Measurements from ENCODE around the gene TERT. TPM values are rescaled to one million over a fixed set of nuclear protein-coding genes. Genes with fewer than 3 reads are reported as not detected.

Gene TERT
- total and polyA plus RNA-seq, 2 of the 4 experiments (the other 2 are of a cell fraction): not detected

- Histone ChIP-seq H3K23ac (ENCODE audit: low read depth, low read length) (no peak overlapping the region), H3K14ac (replicated peaks; ENCODE audit: low read depth, low read length) (no peak overlapping the region), H3K36me3 (ENCODE audit: control insufficient read depth, insufficient read depth, low read length) (no peaks in the 10 kb centered on the region), H2BK20ac (ENCODE audit: low read depth, low read length) (no peak overlapping the region), H3K4me2 (ENCODE audit: low read depth, low read length) (no peak overlapping the region), H4K91ac (ENCODE audit: insufficient read depth, low read depth, low read length) (no peak overlapping the region), H3K9me3 (ENCODE audit: control insufficient read depth, insufficient read depth, low read length) (peaks cover 52% of the 10 kb centered on the region), H3K9me1 (ENCODE audit: insufficient read depth, low read length) (no peaks in the 10 kb centered on the region), H2AK5ac (ENCODE audit: low read depth, low read length) (no peak overlapping the region), H3K4ac (ENCODE audit: low read depth, low read length) (no peak overlapping the region), H2AK9ac (replicated peaks; ENCODE audit: low read depth, low read length, poor library complexity) (no peak overlapping the region), H4K20me1 (ENCODE audit: insufficient read depth, low read length) (no peaks in the 10 kb centered on the region), H4K5ac (ENCODE audit: low read depth, low read length) (no peak overlapping the region), H3K56ac (ENCODE audit: extremely low read depth, insufficient read depth, low read length) (no peak overlapping the region), H2BK15ac (ENCODE audit: low read depth, low read length) (no peak overlapping the region), H3K4me3 (ENCODE audit: insufficient read depth, low read depth, low read length) (no peak overlapping the region), H2BK120ac (ENCODE audit: low read depth, low read length) (no peak overlapping the region), H3K27me3 (ENCODE audit: control insufficient read depth, insufficient read depth, low read length) (no peaks in the 10 kb centered on the region), H3K18ac (ENCODE audit: low read depth, low read length) (no peak overlapping the region), H3K79me1 (ENCODE audit: low read depth in 1 of 2, low read length in 2 of 2) (no peaks in the 10 kb centered on the region), H3K4me1 (ENCODE audit: control insufficient read depth, insufficient read depth, low read length) (no peaks in the 10 kb centered on the region), H2BK5ac (ENCODE audit: low read depth, low read length, poor library complexity, severe bottlenecking) (no peak overlapping the region), H3K27ac (ENCODE audit: insufficient read depth, low read length) (no peak overlapping the region), H2AFZ (replicated peaks; ENCODE audit: low read length, poor library complexity) (no peak overlapping the region), H4K8ac (ENCODE audit: low read depth in 2 of 2, low read length in 2 of 2) (no peak overlapping the region), H3K9ac (ENCODE audit: low read depth, low read length) (no peak overlapping the region)
- DNase-seq: no peak
- dilution Hi-C loops (cut with HindIII; ENCODE audit: low sequenced_read_pairs, unreplicated experiment): no loop called here
- CTCF ChIA-PET: no interaction called here
- in situ Hi-C loops (cut with MboI; ENCODE audit: low sequenced_read_pairs): no loop called here
- BruUV-seq (replicated peaks): no TSS peak
- no peak for TF ChIP-seq CEBPB (IDR thresholded peaks at IDR 0.05; ENCODE audit: low read depth, low read length)
- TF ChIP-seq, protein P1, sequence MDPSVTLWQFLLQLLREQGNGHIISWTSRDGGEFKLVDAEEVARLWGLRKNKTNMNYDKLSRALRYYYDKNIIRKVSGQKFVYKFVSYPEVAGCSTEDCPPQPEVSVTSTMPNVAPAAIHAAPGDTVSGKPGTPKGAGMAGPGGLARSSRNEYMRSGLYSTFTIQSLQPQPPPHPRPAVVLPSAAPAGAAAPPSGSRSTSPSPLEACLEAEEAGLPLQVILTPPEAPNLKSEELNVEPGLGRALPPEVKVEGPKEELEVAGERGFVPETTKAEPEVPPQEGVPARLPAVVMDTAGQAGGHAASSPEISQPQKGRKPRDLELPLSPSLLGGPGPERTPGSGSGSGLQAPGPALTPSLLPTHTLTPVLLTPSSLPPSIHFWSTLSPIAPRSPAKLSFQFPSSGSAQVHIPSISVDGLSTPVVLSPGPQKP (IDR thresholded peaks at IDR 0.05; ENCODE audit: borderline replicate concordance, low read depth, low read length): no peak
- intact Hi-C loops (cut with micrococcal nuclease): no loop called here
- 86% methylated on average over 14 of the region's 18 CpGs; no CpG with 5 or more reads in 1 of the 2 experiments for WGBS, 2 experiments (ENCODE audit: extremely low coverage in 2 of 2, insufficient read length in 1 of 2)
- ATAC-seq (ENCODE audit: low read depth): no peak
- POLR2A ChIA-PET (ENCODE audit: unreplicated experiment): no interaction called here
These were observed 30.7 kb downstream of the TERT start for GRCh38 chr5:1264211-1264610.
